GM19455 (cell line): ENCODE data around the gene CTNNB1.
"Not testable (repeated sequence)": the region's sequence is repeated elsewhere in the genome, so short reads cannot be mapped to it uniquely, and the experiment has no call there.

Experiments used
- ATAC-seq: cut with Tn5 transposase; IDR thresholded peaks from one replicate; pipeline ENCODE4 v1.9.1; 2021; ENCODE audit not compliant: unreplicated experiment

Gene CTNNB1

DNA sequence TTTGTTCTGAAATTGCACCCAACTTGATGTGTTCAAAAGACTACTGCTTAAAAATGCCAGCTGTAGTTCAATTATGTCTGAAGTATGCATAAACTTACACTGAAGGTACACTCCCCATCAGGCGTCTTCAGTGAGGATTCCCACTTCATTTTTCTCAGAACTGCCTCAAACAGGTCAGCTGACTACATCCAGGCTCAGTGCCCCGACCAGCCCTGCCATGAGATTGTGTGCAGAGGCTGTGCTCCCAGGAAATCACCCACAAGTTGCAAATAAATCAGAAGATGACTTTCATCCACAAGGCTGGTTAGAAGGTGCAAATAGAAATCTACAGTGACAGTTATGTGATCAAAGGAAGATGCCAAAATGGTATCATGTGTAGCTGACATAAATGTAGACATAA, 51.5 kb downstream of the CTNNB1 start:
- ATAC-seq, result no peak

- ATAC-seq, result no peak
These were observed 52.3 kb downstream of the CTNNB1 start for GRCh38 chr3:41251593-41251992.

GRCh38 chr3:41258239-41258800, 59.0 kb downstream of the CTNNB1 start:
- ATAC-seq, result no peak

DNA sequence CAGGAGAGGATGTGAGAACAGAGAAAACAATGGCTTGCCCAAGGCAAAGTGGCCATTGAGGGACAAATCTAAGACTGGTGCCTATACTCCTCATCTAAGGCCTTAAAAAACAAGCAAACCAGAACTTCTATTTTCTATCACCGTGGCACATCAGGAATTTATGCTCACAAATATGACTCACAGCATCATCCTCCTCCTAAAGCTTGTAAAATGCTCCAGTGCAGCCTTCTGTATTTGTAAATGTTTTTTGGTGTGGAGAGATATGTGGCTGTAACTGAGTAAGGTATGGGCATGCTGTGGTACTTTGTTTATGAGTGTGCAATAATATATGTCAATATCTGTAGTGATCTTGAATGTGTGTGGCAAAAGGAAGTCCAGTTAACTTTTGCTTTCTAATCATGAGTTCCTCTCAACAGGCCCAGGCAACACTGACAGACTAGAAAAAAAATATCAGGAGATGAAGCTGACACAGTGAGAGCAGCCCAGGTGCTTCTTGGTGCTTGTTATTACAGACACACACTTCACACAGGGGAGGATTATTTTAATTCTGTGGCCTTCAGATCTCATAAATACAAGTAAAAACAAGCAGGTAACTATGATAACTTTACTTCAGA, 60.3 kb downstream of the CTNNB1 start:
- ATAC-seq, result no peak

- ATAC-seq, result no peak
These were observed 60.8 kb downstream of the CTNNB1 start for GRCh38 chr3:41260063-41260450.

GRCh38 chr3:41265011-41265545, 65.8 kb downstream of the CTNNB1 start:
- no peak for ATAC-seq

DNA sequence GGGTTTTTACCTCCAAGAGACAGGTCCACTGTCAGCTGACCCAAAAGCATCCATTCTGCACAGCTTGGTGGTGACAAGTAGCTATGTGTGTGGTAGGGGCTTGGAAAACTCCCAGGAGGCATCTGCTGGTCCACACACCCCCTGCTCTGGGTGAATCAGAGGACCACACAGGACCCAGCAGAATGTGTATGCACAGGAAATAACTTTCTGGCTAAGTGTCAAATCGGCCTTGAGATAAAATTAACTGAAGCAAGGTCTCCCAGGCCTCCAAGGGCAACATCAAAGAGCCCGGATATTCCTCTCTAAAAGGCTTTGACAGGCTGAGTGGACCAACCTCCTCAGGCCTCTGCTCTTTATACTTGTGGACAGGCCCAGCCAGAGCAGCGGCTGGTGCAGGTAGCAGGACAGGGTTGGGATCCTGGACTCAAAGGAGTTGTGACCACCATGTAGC, 66.5 kb downstream of the CTNNB1 start:
- no peak for ATAC-seq

DNA sequence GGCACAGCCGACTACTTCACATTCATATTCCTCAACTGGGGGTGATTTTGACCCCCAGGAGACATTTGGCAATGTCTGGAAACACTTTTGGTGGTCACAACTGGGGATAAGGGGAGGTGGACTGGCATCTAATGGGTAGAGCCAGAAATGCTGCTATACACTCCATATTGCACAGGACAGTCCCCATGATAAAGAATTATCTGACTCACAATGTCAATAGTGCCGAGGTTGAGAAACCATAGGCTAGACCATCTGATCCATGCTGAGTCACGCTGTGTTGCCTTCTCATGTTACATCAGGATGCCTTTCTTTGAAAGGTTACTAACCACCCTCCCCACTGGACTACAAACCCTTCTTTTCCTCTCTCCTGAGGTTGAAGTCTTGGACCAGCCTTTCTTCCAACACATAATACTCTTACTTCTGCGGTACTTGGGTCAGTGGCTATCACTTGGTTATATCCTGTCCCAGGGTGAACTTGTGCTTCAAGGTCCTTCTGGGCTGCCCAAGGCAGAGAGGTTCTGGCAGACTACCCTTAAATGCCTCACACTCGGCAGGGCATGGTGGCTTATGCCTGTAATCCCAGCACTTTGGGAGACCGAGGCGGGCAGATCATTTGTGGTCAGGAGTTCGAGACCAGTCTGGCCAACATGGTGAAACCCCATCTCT, 68.8 kb downstream of the CTNNB1 start:
- no peak for ATAC-seq

DNA sequence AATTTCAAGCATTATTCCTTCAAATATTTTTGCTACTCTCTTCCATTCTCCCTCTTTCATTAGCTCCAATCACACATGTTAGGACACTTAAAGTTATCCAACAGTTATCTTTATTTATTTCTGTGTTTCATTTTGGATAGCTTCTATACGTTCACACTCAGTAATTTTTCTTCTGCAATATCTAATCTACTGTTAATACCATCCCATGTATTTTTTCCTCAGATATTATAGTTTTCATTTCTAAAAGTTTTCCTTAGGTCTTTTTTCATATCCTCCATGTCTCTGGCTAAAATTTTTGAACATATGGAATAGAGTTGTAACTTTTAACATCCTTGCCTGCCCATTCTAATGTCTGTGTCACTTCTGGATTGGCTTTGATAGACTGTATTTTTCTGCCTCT, 73.4 kb downstream of the CTNNB1 start:
- no peak for ATAC-seq

DNA sequence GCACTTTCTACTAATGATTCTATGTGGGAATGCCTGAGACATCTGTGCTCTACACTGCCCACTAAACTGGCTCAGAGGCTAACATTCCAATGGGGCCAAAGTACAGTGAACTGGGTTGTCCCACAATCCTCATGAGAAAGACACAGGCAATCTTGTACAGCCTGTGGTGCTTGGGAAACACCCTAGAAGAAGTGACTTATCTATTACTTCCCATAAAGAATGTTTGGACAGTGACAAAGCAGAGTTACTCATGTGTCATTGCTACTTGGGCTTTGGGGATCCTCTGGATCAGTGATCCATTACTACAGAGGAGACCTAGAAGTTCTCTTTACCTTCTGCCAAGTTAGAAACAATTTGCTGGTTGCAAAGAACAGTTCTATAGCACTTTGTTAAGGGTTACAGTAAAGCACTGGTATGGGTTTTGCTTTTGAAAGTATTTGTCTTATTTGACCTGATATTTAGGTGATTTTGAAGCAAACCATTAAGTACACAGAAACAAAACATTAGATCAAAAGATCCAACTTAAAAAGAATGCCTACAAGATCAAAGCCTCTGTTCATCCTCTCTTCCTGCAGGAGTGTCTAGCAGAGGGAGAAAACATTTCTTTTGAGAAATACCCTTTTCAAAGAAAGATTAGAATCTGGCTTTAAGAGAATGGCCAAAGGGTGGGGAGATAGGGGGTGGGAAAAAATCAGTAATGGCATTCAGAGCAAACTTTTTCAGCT, 75.8 kb downstream of the CTNNB1 start:
- no peak for ATAC-seq

- no peak for ATAC-seq
These were observed 76.9 kb downstream of the CTNNB1 start for GRCh38 chr3:41276191-41276590.

- ATAC-seq, result no peak
These were observed 78.6 kb downstream of the CTNNB1 start for GRCh38 chr3:41277790-41278465.

DNA sequence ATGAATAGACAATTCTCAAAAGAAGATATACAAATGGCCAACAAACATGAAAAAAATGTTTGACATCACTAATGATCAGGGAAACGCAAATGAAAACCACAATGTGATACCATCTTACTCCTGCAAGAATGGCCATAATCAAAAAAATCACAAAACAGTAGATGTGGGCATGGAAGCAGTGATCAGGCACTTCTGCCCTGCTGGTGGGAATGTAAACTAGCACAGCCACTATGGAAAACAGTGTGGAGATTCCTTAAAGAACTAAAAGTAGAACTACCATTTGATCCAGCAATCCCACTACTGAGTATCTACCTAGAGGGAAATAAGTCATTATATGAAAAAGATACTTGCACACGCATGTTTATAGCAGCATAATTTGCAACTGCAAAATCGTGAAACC, 85.6 kb downstream of the CTNNB1 start:
- not testable (repeated sequence) for ATAC-seq

DNA sequence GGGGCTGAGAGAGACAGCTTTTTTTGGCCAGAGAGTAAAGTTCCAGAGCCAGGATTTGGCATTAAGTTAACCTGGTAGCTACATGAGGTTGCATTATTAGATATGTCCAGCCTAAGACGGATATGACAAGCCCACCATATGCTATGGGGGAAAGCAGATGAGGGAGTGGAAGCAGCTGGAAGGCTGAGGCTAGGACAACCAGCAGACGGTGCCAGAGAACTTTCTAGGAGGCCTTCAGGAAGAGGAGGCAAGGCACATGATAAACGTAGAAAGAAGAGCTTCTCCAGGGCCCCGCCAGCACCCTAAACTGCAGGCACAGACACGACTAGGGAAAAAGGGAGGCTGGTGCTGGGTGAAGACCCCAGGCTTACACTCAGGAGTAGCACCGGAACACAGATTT, 87.0 kb downstream of the CTNNB1 start:
- no peak for ATAC-seq

- no peak for ATAC-seq
These were observed 89.5 kb downstream of the CTNNB1 start for GRCh38 chr3:41288785-41289184.
